NCI-H446 treated with DMSO at 0.1 percent for 48 hours (cell line): ENCODE measurements around the gene TIMM29.
"Not testable (repeated sequence)": the region's sequence is repeated elsewhere in the genome, so short reads cannot be mapped to it uniquely, and the experiment has no call there.

ENCODE experiments used
- DNase-seq: peaks from one replicate; lab custom pipeline; 2025; lab: John Stamatoyannopoulos, UW

The TIMM29 gene

GRCh38 chr19:10912619-10913018, 16.0 kb upstream of the TIMM29 start:
- no peak for DNase-seq

- DNase-seq: no peak
These were observed 14.8 kb upstream of the TIMM29 start for GRCh38 chr19:10913716-10914340.

GRCh38 chr19:10915130-10916091, 13.2 kb upstream of the TIMM29 start:
- DNase-seq: no peak

- DNase-seq: no peak
These were observed 12.0 kb upstream of the TIMM29 start for GRCh38 chr19:10916602-10917001.

- no peak for DNase-seq
These were observed 10.3 kb upstream of the TIMM29 start for GRCh38 chr19:10918359-10918758.

- no peak for DNase-seq
These were observed 9.0 kb upstream of the TIMM29 start for GRCh38 chr19:10919352-10920287.

- no peak for DNase-seq
These were observed 8.3 kb upstream of the TIMM29 start for GRCh38 chr19:10920288-10920655.

- no peak for DNase-seq
These were observed 7.8 kb upstream of the TIMM29 start for GRCh38 chr19:10920781-10921180.

GRCh38 chr19:10921199-10921909, 7.3 kb upstream of the TIMM29 start:
- no peak for DNase-seq

- no peak for DNase-seq
These were observed 6.5 kb upstream of the TIMM29 start for GRCh38 chr19:10921910-10922637.

- no peak for DNase-seq
These were observed 6.0 kb upstream of the TIMM29 start for GRCh38 chr19:10922638-10923014.

GRCh38 chr19:10923260-10924112, 5.1 kb upstream of the TIMM29 start:
- no peak for DNase-seq

- DNase-seq: no peak
These were observed 4.0 kb upstream of the TIMM29 start for GRCh38 chr19:10924597-10924996.

GRCh38 chr19:10927730-10928562, 665 bp upstream of the TIMM29 start:
- DNase-seq: no peak

GRCh38 chr19:10929402-10929794, 787 bp downstream of the TIMM29 start:
- DNase-seq: no peak

GRCh38 chr19:10935371-10936059, 6.9 kb downstream of the TIMM29 start:
- no peak for DNase-seq

GRCh38 chr19:10936661-10937084, 8.1 kb downstream of the TIMM29 start:
- DNase-seq: peak; percentile 59

- DNase-seq: not testable (repeated sequence)
These were observed 13.0 kb downstream of the TIMM29 start for GRCh38 chr19:10941649-10942048.
